HG03439 (cell line): ENCODE measurements around the gene HLF.

ENCODE experiments used
- ATAC-seq: cut with Tn5 transposase; IDR thresholded peaks from one replicate; pipeline ENCODE4 v1.9.1; 2021; ENCODE audit warnings: mild to moderate bottlenecking, moderate library complexity; ENCODE audit not compliant: unreplicated experiment

The HLF gene

GRCh38 chr17:55288356-55289105 is 23.8 kb downstream of the HLF start:
- no peak for ATAC-seq

- no peak for ATAC-seq
These were observed 24.3 kb downstream of the HLF start for GRCh38 chr17:55289106-55289446.

GRCh38 chr17:55289978-55290377 is 25.2 kb downstream of the HLF start:
- ATAC-seq: no peak

GRCh38 chr17:55290492-55291113 is 25.8 kb downstream of the HLF start:
- no peak for ATAC-seq

GRCh38 chr17:55291114-55291507 is 26.4 kb downstream of the HLF start:
- ATAC-seq: no peak

- ATAC-seq: no peak
These were observed 27.3 kb downstream of the HLF start for GRCh38 chr17:55292094-55292493.

- ATAC-seq: no peak
These were observed 29.4 kb downstream of the HLF start for GRCh38 chr17:55294042-55294751.

GRCh38 chr17:55295411-55296170 is 30.8 kb downstream of the HLF start:
- peak; percentile 77 for ATAC-seq

GRCh38 chr17:55296171-55296695 is 31.5 kb downstream of the HLF start:
- ATAC-seq: no peak

GRCh38 chr17:55296699-55297098 is 31.9 kb downstream of the HLF start:
- ATAC-seq: no peak

- no peak for ATAC-seq
These were observed 33.5 kb downstream of the HLF start for GRCh38 chr17:55298111-55298730.

GRCh38 chr17:55299162-55299838 is 34.5 kb downstream of the HLF start:
- no peak for ATAC-seq

- ATAC-seq: no peak
These were observed 35.1 kb downstream of the HLF start for GRCh38 chr17:55299890-55300289.

- no peak for ATAC-seq
These were observed 35.9 kb downstream of the HLF start for GRCh38 chr17:55300479-55301290.

GRCh38 chr17:55301521-55302406 is 37.0 kb downstream of the HLF start:
- ATAC-seq: no peak

- no peak for ATAC-seq
These were observed 37.6 kb downstream of the HLF start for GRCh38 chr17:55302407-55302787.

GRCh38 chr17:55303008-55303493 is 38.3 kb downstream of the HLF start:
- no peak for ATAC-seq

- ATAC-seq: no peak
These were observed 39.0 kb downstream of the HLF start for GRCh38 chr17:55303701-55304145.
